H1 (cell line): ENCODE data around the gene SH3GL2. TPM values are rescaled to one million over a fixed set of nuclear protein-coding genes. Genes with fewer than 3 reads are reported as not detected.

ENCODE experiments used
- EGR1 ChIP-seq: IDR thresholded peaks from 2 replicates; pipeline ENCODE4 v1.6.1; 2011; ENCODE audit warnings: low read depth, low read length, borderline replicate concordance
- EP300 ChIP-seq, 2 experiments: IDR thresholded peaks; 1 replicate in 1 of 2; 2 replicates in 1 of 2; pipeline ENCODE4 v1.6.1; 2011 to 2012; ENCODE audit warnings: low read depth in 2 of 2, low read length in 2 of 2, mild to moderate bottlenecking in 2 of 2, borderline replicate concordance in 1 of 2, inconsistent platforms in 1 of 2, moderate library complexity in 1 of 2
- EZH2 ChIP-seq: fragments of 200-600 bp; sonication (generic); IDR thresholded peaks from 2 replicates; pipeline ENCODE4 v1.7.1; 2012; ENCODE audit warnings: low read depth, mild to moderate bottlenecking, moderate library complexity, low read length, inconsistent platforms; ENCODE audit not compliant: severe bottlenecking
- GABPA ChIP-seq: IDR thresholded peaks from 2 replicates; pipeline ENCODE4 v1.6.1; 2011; ENCODE audit warnings: mild to moderate bottlenecking, low read length, moderate library complexity, borderline replicate concordance; ENCODE audit not compliant: insufficient read depth
- JUN ChIP-seq: IDR thresholded peaks from 2 replicates; pipeline ENCODE4 v1.6.1; 2011; ENCODE audit warnings: low read depth, mild to moderate bottlenecking, improper control_type of control experiment, low read length
- POU5F1 ChIP-seq: IDR thresholded peaks from 2 replicates; pipeline ENCODE4 v1.6.1; 2011; ENCODE audit warnings: low read depth, mild to moderate bottlenecking, low read length, moderate library complexity
- SIRT6 ChIP-seq: IDR thresholded peaks from one replicate; pipeline ENCODE4 v1.7.1; 2012; ENCODE audit warnings: low read length, inconsistent platforms
- TBP ChIP-seq: IDR thresholded peaks from 2 replicates; pipeline ENCODE4 v1.6.1; 2011; ENCODE audit warnings: low read depth, low read length, improper control_type of control experiment
- polyA plus RNA-seq, 7 experiments: library from polyadenylated mRNA; depleted of rRNA in 3 of 7; stranded (reverse) in 5 of 7; unstranded in 2 of 7; fragments of >200 nt in 5 of 7; fragments of 200-250 nt in 2 of 7; gene quantifications; 1 replicate in 5 of 7; 2 replicates in 1 of 7; 4 replicates in 1 of 7; pipeline versions ENCODE4 v1.2.1 to v1.2.3, GENCODE V29; 2011 to 2013; ENCODE audit warnings: missing spikeins in 2 of 7, mixed read lengths in 2 of 7
- total RNA-seq: library from RNA; stranded (reverse); fragmentation: NEBNext Ultra II Directional; extraction: Animal tissue kit (Norgen Biotek cat#: 25700); gene quantifications from 2 replicates; pipeline ENCODE4 v1.2.1, GENCODE V29; 2021
- TF ChIP-seq, protein P1 (sequence below): fragments of 300-600 bp; sonication (generic); IDR thresholded peaks from 2 replicates; pipeline ENCODE4 v1.7.1; 2012; ENCODE audit warnings: low read length, moderate library complexity, mild to moderate bottlenecking, inconsistent platforms; ENCODE audit not compliant: insufficient replicate concordance
- TF ChIP-seq, protein P2 (sequence below): IDR thresholded peaks from 2 replicates; pipeline ENCODE4 v1.6.1; 2012; ENCODE audit warnings: low read length, inconsistent platforms

The SH3GL2 gene
- total and polyA plus RNA-seq, 2 of the 8 experiments (the other 6 are each of a cell fraction or from before 2014, with no cell fraction given) = 4.7 to 5.3 TPM

GRCh38 chr9:17588941-17589340, 10.1 kb downstream of the SH3GL2 start (continued):
- TF ChIP-seq, protein P1, sequence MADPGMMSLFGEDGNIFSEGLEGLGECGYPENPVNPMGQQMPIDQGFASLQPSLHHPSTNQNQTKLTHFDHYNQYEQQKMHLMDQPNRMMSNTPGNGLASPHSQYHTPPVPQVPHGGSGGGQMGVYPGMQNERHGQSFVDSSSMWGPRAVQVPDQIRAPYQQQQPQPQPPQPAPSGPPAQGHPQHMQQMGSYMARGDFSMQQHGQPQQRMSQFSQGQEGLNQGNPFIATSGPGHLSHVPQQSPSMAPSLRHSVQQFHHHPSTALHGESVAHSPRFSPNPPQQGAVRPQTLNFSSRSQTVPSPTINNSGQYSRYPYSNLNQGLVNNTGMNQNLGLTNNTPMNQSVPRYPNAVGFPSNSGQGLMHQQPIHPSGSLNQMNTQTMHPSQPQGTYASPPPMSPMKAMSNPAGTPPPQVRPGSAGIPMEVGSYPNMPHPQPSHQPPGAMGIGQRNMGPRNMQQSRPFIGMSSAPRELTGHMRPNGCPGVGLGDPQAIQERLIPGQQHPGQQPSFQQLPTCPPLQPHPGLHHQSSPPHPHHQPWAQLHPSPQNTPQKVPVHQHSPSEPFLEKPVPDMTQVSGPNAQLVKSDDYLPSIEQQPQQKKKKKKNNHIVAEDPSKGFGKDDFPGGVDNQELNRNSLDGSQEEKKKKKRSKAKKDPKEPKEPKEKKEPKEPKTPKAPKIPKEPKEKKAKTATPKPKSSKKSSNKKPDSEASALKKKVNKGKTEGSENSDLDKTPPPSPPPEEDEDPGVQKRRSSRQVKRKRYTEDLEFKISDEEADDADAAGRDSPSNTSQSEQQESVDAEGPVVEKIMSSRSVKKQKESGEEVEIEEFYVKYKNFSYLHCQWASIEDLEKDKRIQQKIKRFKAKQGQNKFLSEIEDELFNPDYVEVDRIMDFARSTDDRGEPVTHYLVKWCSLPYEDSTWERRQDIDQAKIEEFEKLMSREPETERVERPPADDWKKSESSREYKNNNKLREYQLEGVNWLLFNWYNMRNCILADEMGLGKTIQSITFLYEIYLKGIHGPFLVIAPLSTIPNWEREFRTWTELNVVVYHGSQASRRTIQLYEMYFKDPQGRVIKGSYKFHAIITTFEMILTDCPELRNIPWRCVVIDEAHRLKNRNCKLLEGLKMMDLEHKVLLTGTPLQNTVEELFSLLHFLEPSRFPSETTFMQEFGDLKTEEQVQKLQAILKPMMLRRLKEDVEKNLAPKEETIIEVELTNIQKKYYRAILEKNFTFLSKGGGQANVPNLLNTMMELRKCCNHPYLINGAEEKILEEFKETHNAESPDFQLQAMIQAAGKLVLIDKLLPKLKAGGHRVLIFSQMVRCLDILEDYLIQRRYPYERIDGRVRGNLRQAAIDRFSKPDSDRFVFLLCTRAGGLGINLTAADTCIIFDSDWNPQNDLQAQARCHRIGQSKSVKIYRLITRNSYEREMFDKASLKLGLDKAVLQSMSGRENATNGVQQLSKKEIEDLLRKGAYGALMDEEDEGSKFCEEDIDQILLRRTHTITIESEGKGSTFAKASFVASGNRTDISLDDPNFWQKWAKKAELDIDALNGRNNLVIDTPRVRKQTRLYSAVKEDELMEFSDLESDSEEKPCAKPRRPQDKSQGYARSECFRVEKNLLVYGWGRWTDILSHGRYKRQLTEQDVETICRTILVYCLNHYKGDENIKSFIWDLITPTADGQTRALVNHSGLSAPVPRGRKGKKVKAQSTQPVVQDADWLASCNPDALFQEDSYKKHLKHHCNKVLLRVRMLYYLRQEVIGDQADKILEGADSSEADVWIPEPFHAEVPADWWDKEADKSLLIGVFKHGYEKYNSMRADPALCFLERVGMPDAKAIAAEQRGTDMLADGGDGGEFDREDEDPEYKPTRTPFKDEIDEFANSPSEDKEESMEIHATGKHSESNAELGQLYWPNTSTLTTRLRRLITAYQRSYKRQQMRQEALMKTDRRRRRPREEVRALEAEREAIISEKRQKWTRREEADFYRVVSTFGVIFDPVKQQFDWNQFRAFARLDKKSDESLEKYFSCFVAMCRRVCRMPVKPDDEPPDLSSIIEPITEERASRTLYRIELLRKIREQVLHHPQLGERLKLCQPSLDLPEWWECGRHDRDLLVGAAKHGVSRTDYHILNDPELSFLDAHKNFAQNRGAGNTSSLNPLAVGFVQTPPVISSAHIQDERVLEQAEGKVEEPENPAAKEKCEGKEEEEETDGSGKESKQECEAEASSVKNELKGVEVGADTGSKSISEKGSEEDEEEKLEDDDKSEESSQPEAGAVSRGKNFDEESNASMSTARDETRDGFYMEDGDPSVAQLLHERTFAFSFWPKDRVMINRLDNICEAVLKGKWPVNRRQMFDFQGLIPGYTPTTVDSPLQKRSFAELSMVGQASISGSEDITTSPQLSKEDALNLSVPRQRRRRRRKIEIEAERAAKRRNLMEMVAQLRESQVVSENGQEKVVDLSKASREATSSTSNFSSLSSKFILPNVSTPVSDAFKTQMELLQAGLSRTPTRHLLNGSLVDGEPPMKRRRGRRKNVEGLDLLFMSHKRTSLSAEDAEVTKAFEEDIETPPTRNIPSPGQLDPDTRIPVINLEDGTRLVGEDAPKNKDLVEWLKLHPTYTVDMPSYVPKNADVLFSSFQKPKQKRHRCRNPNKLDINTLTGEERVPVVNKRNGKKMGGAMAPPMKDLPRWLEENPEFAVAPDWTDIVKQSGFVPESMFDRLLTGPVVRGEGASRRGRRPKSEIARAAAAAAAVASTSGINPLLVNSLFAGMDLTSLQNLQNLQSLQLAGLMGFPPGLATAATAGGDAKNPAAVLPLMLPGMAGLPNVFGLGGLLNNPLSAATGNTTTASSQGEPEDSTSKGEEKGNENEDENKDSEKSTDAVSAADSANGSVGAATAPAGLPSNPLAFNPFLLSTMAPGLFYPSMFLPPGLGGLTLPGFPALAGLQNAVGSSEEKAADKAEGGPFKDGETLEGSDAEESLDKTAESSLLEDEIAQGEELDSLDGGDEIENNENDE = no peak
- TF ChIP-seq TBP (no peak), GABPA (no peak), EGR1 (no peak), JUN (no peak), POU5F1 (no peak), SIRT6 (no peak), EZH2 (no peak), EP300 (IDR thresholded peaks at IDR 0.05; ENCODE audit: borderline replicate concordance in 1 of 2, low read depth in 2 of 2, low read length in 2 of 2) (no peak)
- TF ChIP-seq, protein P2, sequence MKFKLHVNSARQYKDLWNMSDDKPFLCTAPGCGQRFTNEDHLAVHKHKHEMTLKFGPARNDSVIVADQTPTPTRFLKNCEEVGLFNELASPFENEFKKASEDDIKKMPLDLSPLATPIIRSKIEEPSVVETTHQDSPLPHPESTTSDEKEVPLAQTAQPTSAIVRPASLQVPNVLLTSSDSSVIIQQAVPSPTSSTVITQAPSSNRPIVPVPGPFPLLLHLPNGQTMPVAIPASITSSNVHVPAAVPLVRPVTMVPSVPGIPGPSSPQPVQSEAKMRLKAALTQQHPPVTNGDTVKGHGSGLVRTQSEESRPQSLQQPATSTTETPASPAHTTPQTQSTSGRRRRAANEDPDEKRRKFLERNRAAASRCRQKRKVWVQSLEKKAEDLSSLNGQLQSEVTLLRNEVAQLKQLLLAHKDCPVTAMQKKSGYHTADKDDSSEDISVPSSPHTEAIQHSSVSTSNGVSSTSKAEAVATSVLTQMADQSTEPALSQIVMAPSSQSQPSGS = no peak
